Loucy (cell line): ENCODE measurements around the gene NSL1.

Experiments
- EZH2phosphoT487 ChIP-seq: fragments of 200-600 bp; IDR thresholded peaks from 2 replicates; pipeline ENCODE4 v1.6.1; 2018; ENCODE audit warnings: antibody characterized with exemption, mild to moderate bottlenecking, moderate library complexity, borderline replicate concordance
- TF ChIP-seq, protein P1 (sequence below): fragments of 200-600 bp; sonication (generic); conservative IDR thresholded peaks from 2 replicates; pipeline ENCODE4 v1.5.1; 2014; ENCODE audit warnings: mild to moderate bottlenecking, antibody characterized with exemption, low read length

GRCh38 chr1:212816567-212817278 is 25.1 kb upstream of the NSL1 start:
- TF ChIP-seq, protein P1, sequence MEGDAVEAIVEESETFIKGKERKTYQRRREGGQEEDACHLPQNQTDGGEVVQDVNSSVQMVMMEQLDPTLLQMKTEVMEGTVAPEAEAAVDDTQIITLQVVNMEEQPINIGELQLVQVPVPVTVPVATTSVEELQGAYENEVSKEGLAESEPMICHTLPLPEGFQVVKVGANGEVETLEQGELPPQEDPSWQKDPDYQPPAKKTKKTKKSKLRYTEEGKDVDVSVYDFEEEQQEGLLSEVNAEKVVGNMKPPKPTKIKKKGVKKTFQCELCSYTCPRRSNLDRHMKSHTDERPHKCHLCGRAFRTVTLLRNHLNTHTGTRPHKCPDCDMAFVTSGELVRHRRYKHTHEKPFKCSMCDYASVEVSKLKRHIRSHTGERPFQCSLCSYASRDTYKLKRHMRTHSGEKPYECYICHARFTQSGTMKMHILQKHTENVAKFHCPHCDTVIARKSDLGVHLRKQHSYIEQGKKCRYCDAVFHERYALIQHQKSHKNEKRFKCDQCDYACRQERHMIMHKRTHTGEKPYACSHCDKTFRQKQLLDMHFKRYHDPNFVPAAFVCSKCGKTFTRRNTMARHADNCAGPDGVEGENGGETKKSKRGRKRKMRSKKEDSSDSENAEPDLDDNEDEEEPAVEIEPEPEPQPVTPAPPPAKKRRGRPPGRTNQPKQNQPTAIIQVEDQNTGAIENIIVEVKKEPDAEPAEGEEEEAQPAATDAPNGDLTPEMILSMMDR, result no peak
- no peak for TF ChIP-seq EZH2phosphoT487
